ENCODE results near the gene APOL3.

- TF ChIP-seq YY1 (IDR thresholded peaks at IDR 0.05; ENCODE audit: insufficient read depth, insufficient read length), result no peak
- no peak for TF ChIP-seq SUZ12 (IDR thresholded peaks at IDR 0.05; ENCODE audit: extremely low read depth, insufficient read depth, insufficient read length)
- no peak for TF ChIP-seq ZNF274 (IDR thresholded peaks at IDR 0.05; ENCODE audit: low read depth, low read length)
Measured at GRCh38 chr22:36201630-36202319, 41.2 kb upstream of the APOL3 start, which contains the start of gene APOL4.
